GM21825 (cell line): ENCODE measurements around the gene SGK1.
"Not testable (repeated sequence)": the region's sequence is repeated elsewhere in the genome, so short reads cannot be mapped to it uniquely, and the experiment has no call there.

ENCODE experiments used
- ATAC-seq: cut with Tn5 transposase; IDR thresholded peaks from one replicate; pipeline ENCODE4 v1.9.1; 2021; ENCODE audit warnings: mild to moderate bottlenecking, moderate library complexity; ENCODE audit not compliant: unreplicated experiment

Gene SGK1

DNA sequence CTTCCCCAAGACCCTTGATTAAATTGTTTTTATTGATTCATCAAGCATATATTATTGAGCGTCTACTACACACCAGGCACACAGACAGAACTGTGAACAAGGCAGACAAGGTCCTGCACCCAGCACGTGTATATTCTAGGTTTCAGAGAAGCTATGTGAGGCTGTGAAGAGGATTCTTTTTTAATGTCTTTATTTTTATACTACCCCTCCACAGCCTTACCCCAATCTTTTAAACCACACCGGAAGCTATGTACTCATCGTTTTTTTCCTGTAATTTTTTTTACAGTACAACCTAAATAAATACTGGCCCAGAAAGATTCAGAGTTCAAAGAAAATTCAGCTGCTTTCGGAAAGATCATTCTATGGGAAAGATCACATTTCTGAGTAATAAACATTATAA, 10.0 kb downstream of the SGK1 start:
- no peak for ATAC-seq

DNA sequence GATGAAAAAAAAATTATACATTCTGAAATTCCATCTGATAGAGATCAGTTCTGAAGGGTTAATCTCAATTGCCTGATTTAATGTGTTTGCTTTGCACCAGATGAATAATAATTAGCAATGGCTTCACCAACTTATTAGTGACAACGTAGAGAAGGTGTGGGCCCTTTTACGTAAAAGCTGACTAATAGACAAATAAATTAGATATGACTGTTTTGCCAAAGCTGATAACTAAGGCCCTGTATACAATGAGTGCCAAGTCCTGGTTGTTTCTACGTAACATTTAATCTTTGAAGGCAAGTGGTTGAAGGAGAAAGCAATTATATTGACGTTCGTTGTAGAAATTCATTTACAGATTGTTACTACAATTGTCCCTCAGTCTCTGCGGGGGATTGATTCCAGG, 10.8 kb downstream of the SGK1 start:
- ATAC-seq: no peak

DNA sequence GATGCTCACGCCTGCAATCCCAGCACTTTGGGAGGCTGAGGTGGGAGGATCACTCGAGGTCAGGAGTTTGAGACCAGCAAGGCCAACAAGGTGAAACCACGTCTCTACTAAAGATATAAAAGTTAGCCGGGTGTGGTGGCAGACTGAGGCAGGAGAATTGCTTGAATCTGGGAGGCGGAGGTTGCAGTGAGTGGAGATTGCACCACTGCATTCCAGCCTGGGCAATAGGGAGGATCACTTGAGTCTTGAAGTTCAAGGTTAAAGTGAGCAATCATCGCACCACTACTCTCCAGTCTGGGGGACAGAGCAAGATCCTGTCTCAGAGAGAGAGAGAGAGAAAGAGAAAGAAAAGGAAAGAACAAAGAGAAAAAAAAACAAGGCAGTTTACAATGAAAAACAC, 13.5 kb downstream of the SGK1 start:
- ATAC-seq: not testable (repeated sequence)

DNA sequence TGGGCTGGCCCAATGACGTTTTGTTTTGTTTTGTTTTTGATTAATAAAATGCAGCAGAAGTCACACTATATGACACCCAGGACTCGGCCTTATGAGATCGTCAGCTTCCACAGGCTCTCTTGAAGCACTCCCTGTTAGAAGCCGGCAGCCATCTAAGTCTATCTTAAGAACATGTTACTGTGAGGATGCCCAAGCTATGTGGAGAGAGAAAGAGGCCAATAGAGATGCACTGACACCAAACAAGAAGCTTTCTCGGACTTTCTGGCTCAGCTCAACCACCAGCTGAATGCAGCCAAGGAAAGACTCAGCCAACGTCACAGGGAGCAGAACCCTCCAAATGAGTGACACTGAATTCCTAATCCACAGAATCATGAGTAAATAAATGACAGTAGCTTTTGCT, 14.0 kb downstream of the SGK1 start:
- ATAC-seq: no peak

DNA sequence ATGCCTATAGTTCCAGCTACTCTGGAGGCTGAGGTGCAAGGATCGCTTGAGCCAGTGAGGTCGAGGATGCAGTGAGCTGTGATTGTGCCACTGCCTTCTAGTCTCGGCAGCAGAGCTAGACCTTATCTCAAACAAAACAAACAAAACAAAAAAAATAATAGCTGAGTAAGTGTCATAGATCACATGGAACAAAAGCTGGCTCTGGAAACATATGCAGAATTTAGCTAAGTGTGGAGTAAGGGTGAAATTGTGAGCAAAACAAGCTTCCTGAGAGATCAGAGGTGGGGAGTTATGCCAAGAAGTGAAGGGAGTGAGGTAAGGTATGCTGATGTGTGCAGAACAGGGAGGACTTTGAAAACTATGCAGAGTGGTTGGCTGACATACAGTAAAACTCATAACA, 18.7 kb downstream of the SGK1 start:
- no peak for ATAC-seq

DNA sequence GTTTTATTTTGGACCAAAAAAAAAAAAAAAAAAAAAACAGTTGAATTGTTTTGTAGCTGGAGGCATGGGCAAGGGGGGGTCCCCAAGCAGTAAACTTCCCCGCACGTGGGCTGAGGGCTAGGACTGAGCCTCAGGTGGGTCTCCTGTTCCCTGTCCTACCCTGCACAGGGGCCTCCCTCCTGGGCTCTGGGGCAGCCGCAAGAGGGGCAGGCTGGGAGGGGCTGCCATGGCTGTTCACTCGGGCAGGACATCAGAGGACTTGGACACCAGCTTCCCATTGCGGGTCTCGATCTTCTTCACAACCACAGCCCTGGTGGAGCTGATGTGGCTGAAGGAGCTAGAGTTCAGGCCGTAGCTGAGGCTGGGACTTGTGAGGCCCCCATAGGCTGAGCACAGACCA, 21.1 kb downstream of the SGK1 start:
- ATAC-seq: no peak

DNA sequence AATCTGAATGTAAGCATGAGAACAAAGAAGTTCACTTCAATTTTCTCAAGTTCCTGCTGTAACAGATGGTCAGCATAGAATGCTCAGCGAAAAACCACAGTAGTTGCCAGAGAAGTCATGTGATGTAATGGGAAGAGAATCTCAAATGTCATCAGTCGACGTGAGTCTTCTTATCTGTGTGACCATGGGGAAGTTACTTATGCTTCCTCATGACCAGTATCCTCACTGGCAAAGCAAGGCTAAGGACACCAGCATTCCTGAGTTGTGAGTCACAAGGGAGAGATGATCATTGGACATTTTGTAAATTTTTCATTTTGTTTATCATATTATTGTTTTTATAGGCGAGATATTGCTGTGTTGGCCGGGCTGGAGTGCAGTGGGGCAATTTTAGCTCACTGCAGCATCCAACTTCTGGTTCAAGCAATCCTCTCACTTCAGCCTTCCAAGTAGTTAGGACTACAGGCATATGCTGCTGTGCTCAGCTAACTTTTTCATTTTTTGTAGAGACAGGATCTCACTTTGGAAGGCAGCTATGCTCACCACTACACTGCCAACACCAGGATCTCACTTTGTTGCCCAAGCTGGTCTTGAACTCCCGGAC, 21.9 kb downstream of the SGK1 start:
- ATAC-seq: peak; percentile 61

DNA sequence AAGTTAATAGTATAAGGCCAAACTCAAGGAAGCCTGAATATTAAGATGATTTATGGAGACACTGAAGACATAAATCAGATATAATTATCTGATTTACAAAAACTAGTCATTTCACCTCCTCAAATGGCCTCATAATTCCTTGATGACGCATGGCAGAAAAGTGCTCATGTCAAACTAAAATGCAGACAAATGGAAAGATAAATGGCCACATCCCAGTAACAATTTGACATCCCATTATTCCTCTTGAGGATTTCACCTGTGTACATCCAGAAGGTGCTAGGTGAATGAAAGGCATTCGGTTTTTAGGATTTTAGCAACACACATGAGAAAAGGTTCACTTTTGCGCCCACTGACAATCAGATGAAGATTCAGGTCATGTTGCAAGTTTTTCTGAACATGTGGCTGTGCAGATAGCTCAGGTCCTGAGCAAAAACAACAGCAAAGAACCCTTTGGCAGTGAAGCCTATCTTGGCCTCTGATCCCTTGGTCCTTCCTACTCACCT, 24.2 kb downstream of the SGK1 start:
- no peak for ATAC-seq

DNA sequence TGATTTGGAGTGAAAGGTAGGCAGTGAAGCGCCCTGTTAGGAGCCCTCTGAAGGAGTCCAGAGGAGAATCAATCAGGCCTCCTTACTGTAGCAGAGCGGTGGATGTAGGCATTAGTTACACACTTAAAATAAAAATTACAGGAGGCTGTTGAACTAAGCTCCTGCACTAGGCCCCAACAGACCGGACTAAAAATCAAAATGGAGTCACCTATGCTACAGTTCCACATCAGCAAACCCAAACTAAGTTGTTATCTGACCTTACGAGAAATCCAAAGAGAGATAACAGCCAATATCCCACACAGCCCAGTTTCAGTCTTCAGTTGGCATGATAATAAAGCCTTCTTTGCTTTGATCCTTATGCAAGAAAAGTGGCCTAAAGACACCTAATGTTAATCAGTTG, 26.8 kb downstream of the SGK1 start:
- ATAC-seq: no peak

DNA sequence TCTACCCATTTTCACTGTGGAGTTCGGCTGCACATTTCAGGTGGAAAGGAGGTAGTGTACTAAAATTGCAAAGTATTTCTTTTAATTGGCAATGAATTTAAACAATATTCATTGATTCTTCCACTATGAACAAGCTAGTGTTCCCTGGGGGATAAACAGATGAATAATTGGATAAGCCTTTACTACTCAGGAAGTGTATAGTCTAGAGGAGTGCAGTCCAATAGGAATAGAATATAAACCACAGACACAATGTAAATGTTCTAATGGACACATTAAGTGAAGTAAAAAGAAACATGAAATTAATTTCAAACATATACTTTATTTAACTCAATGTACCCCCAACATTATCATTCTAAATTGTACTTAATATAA, 28.7 kb downstream of the SGK1 start:
- ATAC-seq: no peak

DNA sequence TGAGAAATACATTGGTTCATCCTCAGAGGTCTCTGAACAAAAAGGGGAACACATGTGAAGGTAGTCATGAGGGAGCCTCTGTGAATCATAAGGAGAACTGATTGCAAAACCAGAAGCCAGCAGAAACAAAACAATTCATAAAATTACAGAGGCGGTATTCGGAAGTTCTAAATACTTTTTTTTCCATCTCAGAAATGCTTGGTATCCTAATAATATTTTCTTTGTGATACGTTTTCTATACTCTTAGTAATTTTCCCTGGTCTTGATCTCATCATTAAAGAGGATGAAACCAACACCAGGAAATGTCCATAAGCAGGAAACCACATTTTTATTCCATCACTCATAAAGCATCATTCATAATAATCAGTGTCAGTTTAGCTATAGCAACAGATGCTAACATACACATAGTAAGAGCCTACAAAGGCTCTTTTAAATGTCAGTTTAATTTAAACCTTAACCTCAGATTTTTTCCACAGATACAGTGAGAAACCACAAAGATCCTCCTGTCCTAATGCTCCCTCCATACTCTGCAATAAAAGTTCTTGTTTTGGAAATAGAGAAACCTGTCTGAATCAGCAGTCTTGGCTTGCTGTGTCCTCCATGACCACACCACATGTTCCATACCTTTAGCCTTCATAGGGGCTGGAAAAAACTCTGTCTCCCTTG, 29.2 kb downstream of the SGK1 start:
- peak; percentile 59 for ATAC-seq

DNA sequence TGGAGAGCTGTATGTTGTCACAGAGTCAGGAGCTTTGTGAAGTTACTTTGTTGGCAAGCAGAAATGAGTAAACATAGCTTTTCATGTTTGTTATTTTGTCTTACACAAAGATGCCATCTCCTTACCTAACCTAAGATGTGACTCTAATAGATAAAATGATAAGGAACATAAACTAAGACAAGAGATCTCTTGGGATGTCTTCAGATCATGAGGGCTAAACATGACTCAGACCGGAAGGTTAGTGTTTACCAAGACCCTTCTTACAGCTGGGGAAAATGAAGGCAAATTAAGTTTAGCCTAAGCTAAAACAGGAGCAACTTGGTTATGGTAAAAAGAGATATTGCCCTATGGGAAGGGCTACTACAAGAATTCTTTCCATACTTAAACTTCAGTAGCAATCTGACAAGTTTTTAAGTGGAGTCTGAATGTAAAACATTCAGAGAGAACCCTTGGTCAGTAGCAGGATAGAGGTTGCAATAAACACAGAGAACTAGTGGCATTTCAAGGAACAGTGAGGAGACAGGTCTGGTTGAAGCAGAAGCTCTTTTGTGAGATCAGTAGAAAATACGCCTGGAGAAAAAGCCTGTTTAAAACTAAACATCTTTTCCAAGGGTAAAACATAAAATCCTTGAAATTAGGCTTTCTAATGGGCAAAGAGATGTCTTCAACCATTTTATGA, 29.9 kb downstream of the SGK1 start:
- peak; percentile 45 for ATAC-seq

DNA sequence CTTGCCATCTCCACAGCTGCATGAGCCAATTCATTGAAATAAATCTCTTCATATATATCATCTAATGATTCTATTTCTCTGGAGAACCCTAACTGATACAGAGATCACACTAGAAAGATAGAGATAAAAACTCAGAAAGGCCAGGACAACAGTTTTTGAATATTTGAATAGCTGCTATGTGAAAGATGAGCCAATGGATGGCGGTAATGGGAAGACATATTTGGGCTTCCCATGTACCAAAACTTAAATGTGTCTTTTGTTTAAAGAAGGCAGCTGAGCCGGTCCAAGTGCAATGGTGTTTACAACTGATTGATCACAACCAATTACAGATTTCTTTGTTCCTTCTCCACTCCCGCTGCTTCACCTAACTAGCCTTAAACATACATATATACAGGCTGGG, 35.1 kb downstream of the SGK1 start:
- no peak for ATAC-seq

DNA sequence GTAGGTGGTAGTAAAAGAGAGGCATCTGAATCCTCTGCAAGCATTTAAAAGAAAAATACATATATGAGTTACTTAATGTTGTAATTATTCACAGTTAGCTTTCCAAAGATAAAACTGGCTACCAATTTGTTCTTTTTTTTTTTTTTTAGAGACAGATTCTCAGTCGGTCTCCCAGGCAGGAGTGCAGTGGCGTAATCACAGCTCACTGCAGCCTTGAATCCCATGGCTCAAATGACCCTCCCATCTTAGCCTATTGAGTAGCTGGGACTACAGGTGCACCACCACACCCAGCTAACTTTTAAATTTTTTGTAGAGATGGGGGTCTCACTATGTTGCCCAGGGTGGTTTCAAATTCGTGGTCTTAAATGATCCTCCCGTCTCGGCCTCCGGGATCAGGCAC, 36.5 kb downstream of the SGK1 start:
- ATAC-seq: no peak

DNA sequence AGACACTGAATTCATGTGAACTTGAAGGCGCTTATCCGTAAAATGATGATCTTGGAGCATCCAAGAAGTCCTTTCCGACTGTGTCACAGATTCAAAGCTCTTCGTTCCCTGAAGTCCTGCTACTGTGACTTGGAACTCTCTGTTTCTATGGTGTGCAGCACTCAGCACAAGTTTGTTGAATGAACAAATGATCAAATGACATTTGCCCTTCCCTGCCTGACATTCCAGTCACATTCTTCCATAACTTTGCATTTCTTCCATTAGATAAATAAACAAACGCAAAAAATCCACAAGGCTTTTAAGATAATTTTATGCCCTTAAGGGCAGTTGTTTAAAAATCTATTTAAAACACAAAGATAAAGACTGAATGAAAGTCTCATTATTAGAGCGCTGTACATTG, 39.9 kb downstream of the SGK1 start:
- no peak for ATAC-seq

DNA sequence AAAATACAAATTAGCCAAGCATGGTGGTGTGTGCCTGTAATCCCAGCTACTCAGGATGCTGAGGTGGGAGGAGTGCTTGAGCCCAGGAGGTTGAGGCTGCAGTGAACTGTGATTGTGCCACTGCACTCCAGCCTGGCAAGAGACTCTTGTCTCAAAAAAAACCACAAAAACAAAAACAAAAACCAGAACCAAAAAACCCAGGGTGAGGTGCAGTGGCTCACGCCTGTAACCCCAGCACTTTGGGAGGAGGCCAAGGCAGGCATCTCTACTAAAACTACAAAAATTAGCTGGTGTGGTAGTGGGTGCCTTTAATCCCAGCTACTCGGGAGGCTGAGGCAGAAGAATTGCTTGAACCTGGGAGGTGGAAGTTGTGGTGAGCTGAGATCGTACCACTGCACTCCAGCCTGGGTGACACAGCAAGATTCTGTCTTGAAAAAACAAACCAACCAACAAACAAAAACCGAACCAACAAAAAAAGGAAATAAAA, 41.0 kb downstream of the SGK1 start:
- ATAC-seq: not testable (repeated sequence)

DNA sequence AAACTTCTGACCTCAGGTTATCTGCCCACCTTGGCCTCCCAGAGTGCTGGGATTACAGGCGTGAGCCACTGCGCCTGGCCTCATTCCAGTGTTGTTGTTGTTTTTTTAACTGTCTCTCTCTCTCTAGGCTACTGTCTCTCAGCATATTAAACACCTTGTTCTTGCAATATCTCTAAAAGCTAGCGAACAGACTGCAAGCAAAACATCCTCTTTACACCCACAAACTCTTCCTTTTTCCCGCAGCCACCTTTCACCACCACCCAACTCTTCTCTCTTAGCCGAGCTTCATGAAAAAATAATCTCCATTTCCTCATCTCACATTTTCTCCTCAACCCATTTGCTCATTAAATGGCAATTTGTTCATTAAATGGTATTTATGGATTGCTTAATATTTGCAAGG, 45.5 kb downstream of the SGK1 start:
- no peak for ATAC-seq

DNA sequence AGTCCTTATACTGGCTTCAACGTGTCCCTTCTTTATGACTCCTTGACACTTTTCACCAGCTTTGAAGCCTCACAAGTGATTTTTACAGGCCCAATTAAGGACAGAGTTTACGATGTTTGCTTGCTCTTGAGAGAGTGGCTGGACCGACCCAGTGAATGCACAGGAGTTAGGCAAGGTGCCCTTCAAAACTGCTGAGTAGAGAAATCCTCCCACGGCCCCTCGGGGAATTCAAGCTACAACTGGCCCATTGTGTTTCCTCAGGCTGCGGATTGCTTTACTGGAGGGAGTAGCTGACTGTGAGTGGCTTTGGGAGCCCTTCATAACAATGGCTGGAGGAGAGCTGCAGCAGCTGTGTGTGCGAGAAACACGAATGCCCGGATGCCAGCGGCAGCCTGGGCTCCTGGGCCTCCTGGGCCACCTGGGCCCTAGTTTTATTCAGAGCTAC, 50.0 kb downstream of the SGK1 start:
- ATAC-seq: no peak

DNA sequence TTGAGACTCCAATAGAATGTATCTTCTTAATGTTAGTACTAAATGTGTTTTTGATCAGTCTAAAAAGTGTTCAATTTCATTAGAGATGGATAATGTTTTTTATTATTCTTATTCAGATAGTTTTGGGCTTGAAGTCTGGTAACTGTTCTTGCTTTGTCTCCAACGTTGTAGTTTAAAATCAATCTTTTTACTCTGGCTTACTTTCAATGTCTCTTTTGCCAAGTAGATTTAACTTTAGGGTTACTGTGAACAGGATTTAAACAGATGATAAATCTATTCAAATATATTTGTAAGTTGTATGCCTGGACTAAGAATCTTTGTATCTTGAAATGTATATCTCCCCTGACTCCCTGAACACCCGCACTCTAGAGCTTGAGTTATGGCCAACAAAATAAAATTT, 51.1 kb downstream of the SGK1 start:
- ATAC-seq: no peak

DNA sequence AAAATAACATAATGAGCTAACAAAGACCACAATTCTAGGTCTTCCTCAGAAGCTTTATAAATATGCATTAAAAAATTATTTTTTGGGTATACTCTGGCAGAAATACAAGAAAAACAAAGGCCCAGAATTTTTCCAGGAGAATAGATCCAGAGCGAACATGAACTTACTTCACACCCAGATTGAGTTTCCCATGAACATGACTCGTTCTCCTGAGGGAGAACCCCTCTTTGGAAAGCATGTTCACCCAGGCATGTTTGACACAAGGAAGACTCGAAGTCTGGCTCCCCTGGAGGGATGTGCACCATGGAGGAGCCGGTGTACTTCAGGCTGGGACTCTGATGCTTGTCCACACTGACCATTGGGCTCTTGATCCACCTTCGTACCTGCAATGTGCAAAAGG, 56.1 kb downstream of the SGK1 start:
- no peak for ATAC-seq

DNA sequence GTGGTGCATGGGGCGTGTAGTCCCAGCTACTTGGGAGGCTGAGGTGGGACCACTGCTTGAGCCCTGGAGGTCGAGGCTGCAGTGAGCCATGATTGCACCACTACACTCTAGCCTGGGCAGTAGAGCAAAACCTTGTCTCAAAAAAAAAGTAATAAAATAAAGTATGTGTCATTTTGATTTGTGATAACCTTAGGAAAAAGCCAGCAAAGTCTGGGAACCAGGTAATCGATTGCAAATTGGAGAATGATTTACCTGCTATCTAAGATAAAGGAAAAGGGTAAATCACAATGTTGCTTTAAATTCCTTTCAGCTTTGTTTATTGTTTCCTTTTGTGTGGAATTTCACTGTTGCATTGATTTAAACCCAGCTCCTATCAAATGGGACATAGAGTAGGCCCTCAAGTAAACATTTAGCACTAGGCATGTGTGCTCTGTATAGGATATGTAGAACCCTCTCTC, 59.0 kb downstream of the SGK1 start:
- no peak for ATAC-seq

DNA sequence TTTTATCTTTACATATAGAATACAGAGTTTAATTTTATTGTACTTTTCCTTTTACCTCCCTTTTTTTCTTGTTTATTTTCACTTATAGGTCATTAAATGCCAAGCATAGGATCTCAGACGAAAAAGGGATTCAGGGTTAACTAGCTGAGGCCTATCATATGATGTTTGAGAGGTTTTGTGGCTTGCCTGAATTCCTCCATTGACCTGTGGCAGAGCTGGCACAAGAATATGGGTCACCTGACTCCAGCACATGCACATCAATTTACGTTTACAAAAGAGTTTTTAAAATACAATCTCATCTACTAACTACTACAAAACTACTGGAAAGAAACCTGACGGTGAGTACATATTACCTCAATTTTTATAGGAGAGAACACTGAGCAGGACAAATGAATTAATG, 60.4 kb downstream of the SGK1 start:
- no peak for ATAC-seq
